Measurements from ENCODE around the gene TMEM88.

Gene TMEM88

GRCh38 chr17:7884581-7885366 is 29.9 kb downstream of the TMEM88 start:
- no peak for DNase-seq (ENCODE audit: low read depth)

- DNase-seq (ENCODE audit: low read depth): peak; percentile 65
Measured at GRCh38 chr17:7885367-7886226, 30.7 kb downstream of the TMEM88 start.

GRCh38 chr17:7886227-7887037 is 31.6 kb downstream of the TMEM88 start:
- DNase-seq (ENCODE audit: low read depth): no peak

GRCh38 chr17:7887038-7887481 is 32.2 kb downstream of the TMEM88 start:
- DNase-seq (ENCODE audit: low read depth): no peak

- peak; percentile 68 for DNase-seq (ENCODE audit: low read depth)
Measured at GRCh38 chr17:7887482-7888183, 32.8 kb downstream of the TMEM88 start.

GRCh38 chr17:7888184-7888920 is 33.5 kb downstream of the TMEM88 start, which contains the start of gene CHD3:
TSS of gene CHD3 (plus strand) at chr17:7888789. CDS start at chr17:7889001, 212 bp downstream.
- DNase-seq (ENCODE audit: low read depth): no peak

- DNase-seq (ENCODE audit: low read depth): no peak
Measured at GRCh38 chr17:7889166-7889955, 34.5 kb downstream of the TMEM88 start.

- DNase-seq (ENCODE audit: low read depth): no peak
Measured at GRCh38 chr17:7893187-7893880, 38.5 kb downstream of the TMEM88 start.

- DNase-seq (ENCODE audit: low read depth): no peak
Measured at GRCh38 chr17:7894226-7894625, 39.4 kb downstream of the TMEM88 start.

- DNase-seq (ENCODE audit: low read depth): no peak
Measured at GRCh38 chr17:7894866-7895265, 40.0 kb downstream of the TMEM88 start.

GRCh38 chr17:7897090-7897489 is 42.2 kb downstream of the TMEM88 start:
- no peak for DNase-seq (ENCODE audit: low read depth)

- no peak for DNase-seq (ENCODE audit: low read depth)
Measured at GRCh38 chr17:7897773-7898172, 42.9 kb downstream of the TMEM88 start.

- DNase-seq (ENCODE audit: low read depth): no peak
Measured at GRCh38 chr17:7903154-7904103, 48.6 kb downstream of the TMEM88 start.

Measured in CMK (cell line).